ENCODE results near the gene TRAPPC14. TPM values are rescaled to one million over a fixed set of nuclear protein-coding genes. Genes with fewer than 3 reads are reported as not detected.

TRAPPC14 gene
- total and polyA plus RNA-seq, 9 of the 15 experiments (the other 6 are each of a cell fraction or from before 2014, with no cell fraction given), result 0.42 to 45.9 (median 18.2) TPM

DNA sequence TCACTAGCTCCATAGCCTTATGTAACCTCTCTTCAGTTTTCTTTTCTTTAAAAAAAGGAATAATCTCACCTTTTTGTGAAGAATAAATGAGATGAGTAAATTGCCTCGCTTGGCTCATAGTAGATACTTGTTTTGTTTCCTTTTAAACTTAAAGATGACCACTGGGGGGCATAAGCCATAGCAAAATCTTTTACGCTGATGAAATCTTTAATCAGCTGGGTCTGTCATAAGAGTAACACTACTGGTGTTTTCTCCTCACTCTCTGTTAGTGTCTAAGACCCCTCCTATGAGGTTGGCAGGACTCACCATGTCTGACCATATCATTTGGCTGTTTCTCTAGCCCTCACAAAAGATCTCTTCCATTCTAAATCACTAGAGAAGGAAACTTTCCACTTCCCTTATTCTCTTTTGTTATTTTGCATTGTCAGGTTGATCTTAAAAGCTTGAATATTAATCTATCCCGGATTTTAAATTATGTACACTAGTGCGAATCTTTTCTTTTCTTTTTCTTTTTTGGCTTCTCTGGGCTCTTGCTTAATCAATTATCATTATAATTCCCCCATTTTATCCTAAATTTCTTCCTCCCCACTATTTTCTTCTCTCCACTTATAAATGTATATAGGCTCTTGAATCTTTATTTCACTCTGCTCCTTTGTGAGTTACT lies 31.7 kb upstream of the TRAPPC14 start (continued):
- TF ChIP-seq RREB1 (CRISPR knock-in tag; IDR thresholded peaks at IDR 0.05) (no peak), ZNF316 (IDR thresholded peaks at IDR 0.05) (peak; percentile 83), CBFB (CRISPR knock-in tag; IDR thresholded peaks at IDR 0.05) (no peak), SIRT6 (IDR thresholded peaks at IDR 0.05; ENCODE audit: low read depth, low read length) (no peak), RBM14 (IDR thresholded peaks at IDR 0.05; ENCODE audit: borderline replicate concordance, insufficient read depth, low read depth, low read length) (no peak), SRSF1 (IDR thresholded peaks at IDR 0.05; ENCODE audit: low read depth, low read length) (no peak), YY1 (IDR thresholded peaks at IDR 0.05; ENCODE audit: borderline replicate concordance in 1 of 3, control insufficient read depth in 1 of 3, extremely low read depth in 1 of 3, insufficient read depth in 3 of 3, insufficient read length in 1 of 3, insufficient replicate concordance in 2 of 3, low read depth in 1 of 3, low read length in 2 of 3) (no peak), RNF2 (IDR thresholded peaks at IDR 0.05) (no peak), NR2C2 (CRISPR knock-in tag; IDR thresholded peaks at IDR 0.05) (no peak), NR2C2 (tag; IDR thresholded peaks at IDR 0.05) (peak; percentile 41; the same call in 1 of the 2 replicates), SMARCB1 (IDR thresholded peaks at IDR 0.05; ENCODE audit: insufficient read length, low read depth) (no peak), FIP1L1 (IDR thresholded peaks at IDR 0.05; ENCODE audit: low read depth, low read length, poor library complexity, severe bottlenecking) (no peak), FOXJ2 (tag; IDR thresholded peaks at IDR 0.05) (0 out of 2 replicates have a peak, but pooled peaks have one; percentile 34), TFAP4 (CRISPR knock-in tag; IDR thresholded peaks at IDR 0.05; ENCODE audit: borderline replicate concordance) (peak; percentile 66; the same call in 1 of the 2 replicates), PCBP2 (IDR thresholded peaks at IDR 0.05; ENCODE audit: low read depth, low read length, poor library complexity, severe bottlenecking) (no peak), ZNF217 (CRISPR knock-in tag; IDR thresholded peaks at IDR 0.05) (no peak), NONO (IDR thresholded peaks at IDR 0.05; ENCODE audit: low read depth in 2 of 2, low read length in 1 of 2) (no peak), TBL1XR1 (IDR thresholded peaks at IDR 0.05; ENCODE audit: low read length in 2 of 2) (0 out of 4 replicates have a peak, but pooled peaks of 1 of the 2 experiments have one; percentile 15)
- TF ChIP-seq, protein P1, sequence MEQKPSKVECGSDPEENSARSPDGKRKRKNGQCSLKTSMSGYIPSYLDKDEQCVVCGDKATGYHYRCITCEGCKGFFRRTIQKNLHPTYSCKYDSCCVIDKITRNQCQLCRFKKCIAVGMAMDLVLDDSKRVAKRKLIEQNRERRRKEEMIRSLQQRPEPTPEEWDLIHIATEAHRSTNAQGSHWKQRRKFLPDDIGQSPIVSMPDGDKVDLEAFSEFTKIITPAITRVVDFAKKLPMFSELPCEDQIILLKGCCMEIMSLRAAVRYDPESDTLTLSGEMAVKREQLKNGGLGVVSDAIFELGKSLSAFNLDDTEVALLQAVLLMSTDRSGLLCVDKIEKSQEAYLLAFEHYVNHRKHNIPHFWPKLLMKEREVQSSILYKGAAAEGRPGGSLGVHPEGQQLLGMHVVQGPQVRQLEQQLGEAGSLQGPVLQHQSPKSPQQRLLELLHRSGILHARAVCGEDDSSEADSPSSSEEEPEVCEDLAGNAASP (IDR thresholded peaks at IDR 0.05), result no peak
